Stimulated activated CD4-positive, alpha-beta T cell treated with anti-CD3 and anti-CD28 coated beads, TNF-alpha, amount 100 ng/mL, for 48 hours (primary cell): ENCODE data around the gene ARMC3.
"Not testable (repeated sequence)": the region's sequence is repeated elsewhere in the genome, so short reads cannot be mapped to it uniquely, and the experiment has no call there.

Source experiments
- DNase-seq, 3 donors: peaks; one replicate each; pipeline ENCODE4 v3.0.0-alpha.2; 2020; ENCODE audit warnings: low read depth in 3 of 3

The ARMC3 gene, protein sequence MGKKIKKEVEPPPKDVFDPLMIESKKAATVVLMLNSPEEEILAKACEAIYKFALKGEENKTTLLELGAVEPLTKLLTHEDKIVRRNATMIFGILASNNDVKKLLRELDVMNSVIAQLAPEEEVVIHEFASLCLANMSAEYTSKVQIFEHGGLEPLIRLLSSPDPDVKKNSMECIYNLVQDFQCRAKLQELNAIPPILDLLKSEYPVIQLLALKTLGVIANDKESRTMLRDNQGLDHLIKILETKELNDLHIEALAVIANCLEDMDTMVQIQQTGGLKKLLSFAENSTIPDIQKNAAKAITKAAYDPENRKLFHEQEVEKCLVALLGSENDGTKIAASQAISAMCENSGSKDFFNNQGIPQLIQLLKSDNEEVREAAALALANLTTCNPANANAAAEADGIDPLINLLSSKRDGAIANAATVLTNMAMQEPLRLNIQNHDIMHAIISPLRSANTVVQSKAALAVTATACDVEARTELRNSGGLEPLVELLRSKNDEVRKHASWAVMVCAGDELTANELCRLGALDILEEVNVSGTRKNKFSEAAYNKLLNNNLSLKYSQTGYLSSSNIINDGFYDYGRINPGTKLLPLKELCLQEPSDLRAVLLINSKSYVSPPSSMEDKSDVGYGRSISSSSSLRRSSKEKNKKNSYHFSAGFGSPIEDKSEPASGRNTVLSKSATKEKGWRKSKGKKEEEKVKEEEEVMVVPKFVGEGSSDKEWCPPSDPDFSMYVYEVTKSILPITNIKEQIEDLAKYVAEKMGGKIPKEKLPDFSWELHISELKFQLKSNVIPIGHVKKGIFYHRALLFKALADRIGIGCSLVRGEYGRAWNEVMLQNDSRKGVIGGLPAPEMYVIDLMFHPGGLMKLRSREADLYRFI

DNA sequence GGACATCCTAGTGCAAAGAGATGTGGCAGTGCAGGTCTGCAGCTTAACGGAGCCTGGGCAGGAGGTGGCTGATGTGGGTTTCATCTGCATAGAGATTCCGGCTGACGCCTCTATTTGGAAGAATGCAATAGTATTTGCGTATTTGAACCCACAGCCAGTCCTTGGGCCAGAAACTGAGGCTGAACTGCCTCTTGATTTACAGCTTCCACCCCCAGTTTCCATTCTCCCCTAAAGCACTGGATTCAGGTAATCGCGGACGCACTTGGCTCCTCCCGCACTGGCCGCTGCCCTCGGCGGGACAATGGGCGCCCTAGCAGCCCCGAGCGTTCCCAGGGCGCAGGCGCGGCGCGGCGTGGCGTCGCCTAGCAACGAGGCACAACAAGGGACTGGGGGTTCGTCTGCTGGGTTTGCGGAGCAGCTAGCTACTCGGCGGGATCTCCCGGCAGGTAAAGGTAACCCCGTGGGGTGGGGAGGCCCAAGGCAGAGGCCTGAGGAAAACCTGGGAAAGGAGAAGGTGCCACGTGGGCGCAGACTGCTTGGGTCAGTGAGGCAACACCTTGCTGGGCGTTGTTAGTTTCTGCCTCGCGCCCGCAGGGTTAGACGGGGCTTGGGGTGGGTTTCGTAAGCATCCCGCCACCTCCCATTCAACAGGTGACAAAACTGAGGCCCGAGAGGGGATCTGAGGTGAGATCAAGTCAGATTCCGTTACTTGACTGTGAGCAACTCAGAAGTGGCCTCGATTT is at the start of gene ARMC3:
ARMC3 (plus strand) TSS at position 393 of the 743 bp plus-strand sequence. CDS start 3,944 bp downstream, outside the sequence.
- DNase-seq, result peak; percentile 26 to 57 (median 43)

DNA sequence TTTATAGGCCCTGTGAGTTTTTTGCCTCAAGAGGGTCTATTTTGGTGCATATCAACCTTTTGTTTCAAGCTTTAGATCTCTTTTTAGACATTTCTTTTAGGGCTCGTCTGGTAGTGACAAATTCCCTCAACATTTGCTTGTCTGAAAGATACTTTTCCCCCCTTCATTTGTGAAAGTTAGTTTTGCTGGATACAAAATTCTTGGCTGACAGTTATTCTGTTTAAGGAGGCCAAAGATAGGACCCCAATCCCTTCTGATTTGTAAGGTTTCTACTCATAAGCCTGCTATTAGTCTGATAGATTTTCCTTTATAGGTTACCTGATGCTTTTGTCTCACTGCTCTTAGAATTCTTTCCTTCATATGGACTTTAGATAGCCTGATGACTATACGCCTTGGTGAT is 36.1 kb upstream of the ARMC3 start:
- no peak for DNase-seq

DNA sequence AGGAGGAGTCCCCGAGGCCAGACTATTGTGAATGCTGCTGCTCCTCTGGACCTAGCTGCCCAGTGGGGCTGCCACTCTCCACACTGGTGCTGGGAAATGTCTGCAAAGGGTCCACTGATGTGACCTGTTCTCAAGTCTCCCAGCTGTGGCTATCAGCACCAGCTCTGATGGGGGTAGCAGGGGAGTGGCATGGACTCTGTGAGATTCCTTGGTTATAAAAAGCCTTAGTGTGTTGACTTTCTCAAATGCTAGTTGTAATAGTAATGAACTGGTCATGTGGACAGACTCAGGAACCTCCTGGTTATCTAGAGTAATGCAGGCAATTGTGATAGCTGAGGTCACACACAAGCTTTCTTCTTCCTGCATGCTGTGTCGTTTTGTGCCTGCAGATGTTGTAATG is 34.1 kb upstream of the ARMC3 start:
- DNase-seq, result no peak

DNA sequence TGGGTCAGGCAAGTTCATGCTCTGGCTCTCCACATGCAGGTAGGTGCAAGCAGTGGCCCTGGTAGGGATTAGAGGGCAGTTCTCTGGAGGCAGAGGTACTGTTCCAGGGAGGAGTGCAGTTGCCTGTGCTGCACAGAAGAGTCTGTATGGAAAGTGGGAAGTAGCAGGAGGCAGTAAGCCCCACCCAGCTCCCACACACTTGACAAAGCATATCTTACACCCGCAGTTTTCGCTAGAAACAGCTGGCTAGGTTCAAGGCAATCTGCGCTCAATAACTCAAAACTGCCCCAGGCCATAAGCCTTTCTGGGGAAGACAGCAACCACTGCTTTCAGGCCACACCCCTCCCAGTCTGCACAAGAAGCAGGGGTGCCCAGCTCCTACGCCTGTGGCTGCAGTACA is 33.1 kb upstream of the ARMC3 start:
- DNase-seq, result no peak

DNA sequence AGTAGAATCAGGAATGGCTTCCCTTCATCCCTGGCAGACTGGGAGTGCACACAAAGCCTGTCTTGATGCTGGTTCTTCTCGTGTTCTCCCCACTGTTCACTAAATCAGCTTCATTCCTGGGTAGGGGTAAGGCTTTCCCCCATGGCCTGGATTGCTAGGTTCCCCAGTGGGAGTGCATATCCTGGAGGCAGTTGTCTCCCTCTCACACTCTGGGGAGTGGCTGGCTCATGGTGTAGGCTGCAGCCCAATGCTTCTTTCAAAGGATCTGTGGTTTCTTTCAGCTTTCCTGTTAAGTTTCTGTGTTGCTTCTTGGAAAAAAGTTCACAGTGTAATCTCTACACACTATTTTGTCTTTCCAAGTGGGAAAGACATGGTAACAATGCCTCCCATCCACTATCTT is 32.6 kb upstream of the ARMC3 start:
- no peak for DNase-seq

DNA sequence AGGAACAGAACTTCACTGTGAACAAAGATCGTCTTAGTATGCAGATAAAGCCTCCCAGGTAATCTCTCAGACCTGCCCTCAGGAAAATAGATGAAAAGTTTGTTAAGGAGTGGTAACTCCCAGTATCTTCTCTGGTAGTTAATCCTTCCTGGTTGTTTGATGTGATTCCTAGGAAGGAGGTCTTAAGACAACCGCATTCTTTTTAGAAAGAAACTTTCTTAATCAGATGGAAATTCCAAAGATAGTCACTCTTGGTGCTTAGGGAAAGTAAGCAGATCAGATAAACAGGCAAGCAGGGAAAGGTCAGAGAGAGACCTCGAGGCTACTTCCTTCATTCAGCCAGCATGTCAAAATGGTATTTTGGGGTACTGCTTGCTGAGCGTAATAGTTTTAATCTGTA is 30.5 kb upstream of the ARMC3 start:
- no peak for DNase-seq

DNA sequence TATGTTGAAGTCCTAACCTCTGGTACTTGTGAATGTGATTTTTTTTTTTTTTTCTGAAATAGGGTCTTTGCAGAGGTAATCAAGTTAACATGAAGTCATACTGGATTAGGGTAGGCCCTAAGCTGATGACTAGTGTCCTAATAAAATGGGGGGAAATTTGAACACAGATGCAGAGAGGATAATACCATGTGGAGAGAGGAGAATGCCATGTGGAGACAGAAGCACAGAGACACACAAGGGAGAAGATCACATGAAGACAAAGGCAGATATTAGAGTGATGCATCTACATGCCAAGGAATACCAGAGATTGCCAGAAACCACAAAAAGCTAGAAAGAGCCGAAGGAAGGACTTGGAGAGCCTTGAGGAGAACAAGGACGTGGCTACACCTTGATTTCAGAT is 28.5 kb upstream of the ARMC3 start:
- DNase-seq, result no peak

DNA sequence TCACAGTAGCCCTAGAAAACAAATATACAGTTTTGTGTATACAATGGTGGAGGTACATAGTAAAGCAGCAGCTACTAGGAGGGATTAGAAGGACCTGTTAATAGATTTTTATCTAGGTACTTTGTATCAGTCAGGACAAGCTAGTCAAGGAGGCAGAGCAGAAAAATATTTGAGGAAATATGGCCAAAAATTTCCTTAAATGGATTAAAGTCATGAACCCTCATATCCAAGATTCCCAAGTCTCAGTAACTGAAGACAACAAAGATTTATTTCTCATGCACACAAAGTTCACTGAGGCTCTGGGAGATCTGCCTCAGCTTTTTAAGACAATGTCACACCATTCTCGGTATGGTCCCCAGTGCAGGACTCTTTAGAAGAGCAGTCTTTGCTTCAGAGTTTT is 28.1 kb upstream of the ARMC3 start:
- no peak for DNase-seq

DNA sequence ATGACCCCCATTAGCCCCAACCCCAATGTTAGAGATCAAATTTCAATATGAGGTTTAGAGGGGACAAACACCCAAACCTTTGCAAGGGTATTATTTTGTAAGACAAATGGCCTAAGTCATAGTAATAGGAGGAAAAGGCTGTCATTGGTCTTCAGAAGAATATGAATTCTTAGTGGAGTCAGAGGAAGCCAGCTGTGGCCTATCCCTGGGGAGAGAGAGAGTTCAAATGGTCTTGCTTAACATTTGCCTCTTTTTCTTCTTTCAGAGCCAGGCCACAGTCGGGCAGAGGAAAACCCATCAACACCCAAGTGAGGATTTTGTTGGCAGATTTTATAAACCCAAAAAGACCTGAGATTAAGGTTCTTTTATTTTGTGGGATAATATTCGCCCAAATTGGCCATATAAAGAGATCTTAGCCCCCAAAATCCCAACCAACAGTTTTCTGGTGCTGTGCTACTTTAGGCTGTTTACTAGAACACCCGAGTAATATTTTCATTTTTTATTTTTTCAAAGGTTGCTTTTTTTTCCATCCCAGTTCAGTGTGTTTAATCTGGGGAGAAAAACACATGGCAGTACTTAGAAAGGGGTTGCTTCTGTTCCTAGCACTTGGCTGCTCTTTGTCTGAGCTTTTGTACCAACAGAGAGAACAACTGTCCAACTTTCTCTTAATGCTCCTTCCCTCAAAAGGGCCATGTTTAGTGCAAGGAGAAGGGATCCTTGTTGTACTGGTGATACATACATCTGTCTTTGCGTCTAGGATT is 26.8 kb upstream of the ARMC3 start:
- DNase-seq, result no peak

DNA sequence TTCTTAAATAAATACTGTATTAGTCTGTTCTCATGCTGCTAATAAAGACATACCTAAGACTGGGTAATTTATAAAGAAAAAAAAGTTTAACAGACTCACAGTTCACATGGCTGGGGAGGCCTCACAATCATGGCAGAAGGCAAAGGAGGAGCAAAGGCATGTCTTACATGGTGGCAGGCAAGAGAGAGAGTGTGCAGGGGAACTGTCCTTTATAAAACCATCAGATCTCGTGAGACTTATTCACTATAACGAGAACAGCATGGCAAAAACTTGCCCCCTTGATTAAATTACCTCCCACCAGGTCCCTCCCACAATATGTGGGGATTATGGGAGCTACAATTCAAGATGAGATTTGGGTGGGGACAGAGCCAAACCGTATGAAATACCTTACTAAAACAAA is 25.7 kb upstream of the ARMC3 start:
- DNase-seq, result not testable (repeated sequence)

DNA sequence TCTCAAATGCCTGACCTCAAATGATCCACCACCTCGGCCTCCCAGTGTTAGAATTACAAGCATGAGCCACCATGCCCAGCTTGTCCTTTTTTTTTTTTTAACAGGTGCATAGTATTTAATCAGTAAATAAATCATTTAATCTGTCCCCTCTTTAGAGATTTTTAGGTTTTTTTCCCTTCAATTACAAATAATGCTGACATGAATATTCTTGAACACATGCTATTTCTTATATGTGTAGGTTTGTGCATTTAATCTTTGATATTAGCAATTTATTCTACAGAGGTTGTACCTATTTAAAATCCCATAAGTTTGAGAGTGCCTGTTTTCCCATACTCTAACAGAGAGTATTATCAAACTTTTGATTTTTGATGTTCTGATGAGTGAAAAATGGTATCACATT is 24.2 kb upstream of the ARMC3 start:
- DNase-seq, result no peak

DNA sequence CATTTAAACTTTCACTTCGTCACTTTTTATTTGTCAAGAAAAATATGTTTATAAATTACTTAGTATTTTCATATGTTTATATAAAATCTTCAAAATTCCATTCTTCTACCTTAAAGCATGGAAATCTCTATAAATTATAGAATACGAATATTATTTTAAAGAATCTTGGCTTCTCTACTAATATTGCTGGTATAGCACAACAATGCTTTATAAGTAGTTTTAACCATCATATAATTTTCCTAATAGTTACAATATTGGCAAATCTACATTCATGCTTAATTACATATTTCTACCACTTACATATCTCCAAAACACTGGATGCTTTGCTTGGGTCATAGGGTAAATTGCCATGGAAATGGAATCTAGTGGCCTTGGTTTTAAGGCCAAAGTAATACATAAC is 21.1 kb upstream of the ARMC3 start:
- no peak for DNase-seq

DNA sequence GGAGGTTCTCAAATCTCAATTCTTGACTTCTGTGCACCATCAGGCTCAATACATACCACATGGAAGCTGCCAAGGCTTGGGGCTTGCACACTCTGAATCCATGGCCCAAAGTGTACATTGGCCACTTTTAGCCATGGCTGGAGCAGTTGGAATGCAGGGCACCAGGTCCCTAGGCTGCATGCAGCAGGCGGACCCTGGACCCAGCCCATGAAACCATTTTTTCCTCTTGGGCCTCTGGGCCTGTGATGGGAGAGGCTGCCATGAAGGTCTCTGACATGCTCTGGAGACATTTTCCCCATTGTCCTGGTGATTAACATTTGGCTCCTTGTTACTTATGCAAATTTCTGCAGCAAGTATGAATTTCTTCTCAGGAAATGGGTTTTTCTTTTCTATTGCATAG is 19.0 kb upstream of the ARMC3 start:
- no peak for DNase-seq

DNA sequence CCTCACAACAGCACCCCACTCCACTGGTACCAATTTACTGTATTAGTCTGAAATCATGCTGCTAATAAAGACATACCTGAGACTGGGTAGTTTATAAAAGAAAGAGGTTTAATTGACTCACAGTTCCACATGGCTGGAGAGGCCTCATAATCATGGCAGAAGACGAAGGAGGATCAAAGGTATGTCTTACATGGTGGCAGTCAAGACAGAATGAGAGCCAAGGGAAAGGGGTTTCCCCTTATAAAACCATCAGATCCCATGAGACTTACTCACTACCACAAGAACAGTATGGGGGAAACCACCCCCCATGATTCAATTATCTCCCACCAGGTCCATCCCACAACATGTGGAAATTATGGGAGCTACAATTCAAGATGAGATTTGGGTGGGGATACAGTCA is 18.2 kb upstream of the ARMC3 start:
- not testable (repeated sequence) for DNase-seq

DNA sequence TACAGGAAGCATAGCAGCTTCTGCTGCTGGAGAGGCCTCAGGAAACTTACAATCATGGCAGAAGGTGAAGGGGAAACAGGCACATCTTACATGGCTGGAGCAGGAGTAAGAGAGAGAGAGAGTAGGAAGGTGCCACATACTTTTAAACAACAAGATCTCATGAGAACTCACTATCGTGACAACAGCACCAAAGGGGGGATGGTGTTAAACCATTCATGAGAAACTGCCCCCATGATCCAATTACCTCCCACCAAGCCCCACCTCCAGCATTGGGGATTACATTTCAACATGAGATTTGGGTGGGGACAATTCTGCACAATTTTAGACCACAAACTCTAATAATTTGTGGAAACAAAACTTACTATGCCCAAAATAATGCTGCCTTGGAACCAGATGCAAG is 16.8 kb upstream of the ARMC3 start:
- no peak for DNase-seq

DNA sequence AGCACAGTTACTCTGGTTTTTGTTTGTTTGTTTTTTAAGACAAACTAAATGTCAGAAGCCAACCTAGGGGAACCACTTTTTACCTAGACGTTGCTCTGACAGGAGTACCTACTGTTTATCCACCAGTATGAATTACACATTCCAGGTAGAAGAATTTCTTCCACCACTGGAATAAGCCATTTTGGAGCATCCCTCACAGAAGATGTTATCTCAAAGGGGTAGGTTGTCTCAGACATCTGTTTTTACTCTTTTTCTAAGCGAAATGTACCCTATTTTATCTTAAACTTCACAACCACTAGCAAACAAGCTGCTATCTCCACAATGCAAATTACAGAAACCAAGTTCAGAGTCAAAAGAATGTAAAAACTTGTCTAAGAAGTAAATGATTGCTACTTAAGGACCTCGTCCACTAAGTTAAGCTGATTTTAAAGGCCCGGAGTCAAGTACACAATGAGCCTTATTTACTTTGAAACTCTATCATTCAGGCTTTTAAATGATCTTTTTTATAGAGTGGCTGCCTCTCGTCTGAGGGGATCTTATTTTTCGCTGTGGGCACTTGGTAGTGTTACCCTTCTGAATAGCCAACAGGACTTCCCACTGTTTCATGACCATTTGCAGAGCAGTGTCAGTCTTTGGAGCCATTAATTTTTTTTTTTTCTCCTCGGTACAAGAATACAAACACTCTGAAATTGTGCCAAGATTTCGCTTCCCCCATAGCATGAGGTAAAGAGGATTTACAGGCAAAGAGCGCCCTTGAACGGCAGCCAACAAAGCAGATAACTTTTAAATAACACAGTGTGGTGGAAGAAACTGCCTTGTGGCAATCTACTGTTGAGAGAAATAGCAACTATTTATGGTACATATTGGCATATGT is 15.7 kb upstream of the ARMC3 start:
- no peak for DNase-seq

DNA sequence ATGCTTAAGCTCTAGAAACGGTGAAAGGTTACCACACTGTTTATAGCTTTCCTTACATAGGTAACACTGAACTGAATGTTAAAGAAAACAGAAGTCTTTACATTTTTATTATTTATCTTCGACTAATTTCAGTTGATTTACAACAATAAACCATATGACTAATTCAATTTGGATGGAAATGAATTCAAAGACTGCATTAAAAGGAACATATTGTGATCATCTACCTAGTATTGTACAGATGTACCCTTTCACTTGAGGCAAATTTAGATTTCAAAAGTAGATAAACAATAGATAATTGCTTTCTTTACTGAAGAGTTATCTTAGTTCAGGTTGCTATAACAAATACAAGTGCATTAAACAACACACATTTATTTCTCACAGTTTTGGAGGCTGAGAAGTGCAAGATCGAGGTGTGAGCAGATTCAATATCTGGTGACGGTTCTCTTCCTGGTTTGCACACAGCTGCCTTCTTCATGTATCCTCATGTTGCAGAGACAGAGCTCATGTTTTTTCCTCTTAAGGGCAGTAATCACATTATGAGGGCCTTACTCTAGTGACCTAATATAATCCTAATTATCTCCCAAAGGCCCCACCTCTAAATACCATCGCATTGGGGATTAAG is 15.0 kb upstream of the ARMC3 start:
- DNase-seq, result no peak

DNA sequence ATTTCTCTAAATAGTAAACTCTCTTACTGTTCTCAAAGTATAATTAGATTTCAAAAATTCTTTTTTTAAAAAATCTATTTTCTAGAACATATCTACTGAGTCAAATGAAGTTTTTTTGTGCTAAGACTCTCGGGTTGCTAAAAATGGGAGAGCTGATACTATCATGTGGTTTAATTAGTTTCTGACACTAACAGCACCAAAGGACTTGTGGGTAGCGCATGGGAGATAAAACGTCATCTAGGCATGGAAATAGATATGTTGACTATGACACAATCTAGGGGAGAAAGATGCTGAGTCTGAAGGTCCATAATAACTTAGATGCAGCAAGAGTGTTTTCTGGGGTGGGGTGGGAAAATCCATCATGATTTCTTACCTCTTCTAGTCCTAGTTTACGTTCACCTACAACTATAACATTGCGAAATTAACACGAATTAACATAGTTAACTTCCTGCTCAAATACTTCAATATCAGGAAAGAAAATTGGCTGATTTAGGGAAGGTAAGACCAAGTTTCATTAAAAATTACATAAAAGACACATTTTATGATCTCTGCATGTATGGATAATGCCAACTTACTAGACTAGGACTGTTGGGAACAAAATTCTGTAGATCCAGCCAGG is 14.3 kb upstream of the ARMC3 start:
- no peak for DNase-seq

DNA sequence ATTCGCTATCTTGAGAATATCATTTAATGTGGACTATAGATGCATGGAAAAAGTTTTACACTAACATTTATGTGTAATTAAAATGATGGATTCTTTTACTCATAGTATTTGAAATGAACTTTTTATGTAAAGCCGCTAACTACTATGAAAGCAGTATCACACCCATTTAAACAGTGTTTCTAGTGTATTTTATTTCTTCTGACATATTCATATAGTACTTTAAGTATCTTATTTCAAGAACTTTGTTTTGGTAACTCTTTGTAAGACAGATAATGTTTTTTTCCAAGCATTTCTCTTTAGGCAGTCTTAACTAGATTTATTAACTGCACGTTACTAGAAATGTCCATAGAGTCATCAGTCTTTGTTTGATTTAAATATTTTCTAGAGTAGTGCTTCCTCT is 12.5 kb upstream of the ARMC3 start:
- DNase-seq, result no peak

DNA sequence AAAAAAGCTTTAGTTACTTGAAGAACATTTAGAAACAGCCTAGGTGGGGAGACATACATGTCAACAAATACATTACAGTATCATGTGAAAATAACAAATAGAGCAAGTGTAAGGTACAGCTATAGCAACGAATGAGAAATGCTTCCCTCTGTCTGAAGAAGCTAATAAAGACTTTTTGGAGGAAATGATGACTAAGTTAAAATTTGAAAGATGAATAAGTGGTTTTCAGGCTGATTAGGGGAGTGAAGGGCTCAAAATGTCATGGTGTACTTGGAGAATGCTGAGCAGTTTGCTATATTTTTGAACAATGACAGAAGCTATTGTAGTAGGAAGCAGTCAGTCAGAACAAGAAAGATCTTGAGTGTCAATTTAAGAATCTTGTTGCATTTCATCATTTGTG is 2.8 kb upstream of the ARMC3 start:
- no peak for DNase-seq
